LoVo (cell line): Measurements from ENCODE around the gene SPAG16.
A peak's percentile ranks its signal among the peaks of the same experiment; 100 is the strongest.
"Not testable (repeated sequence)": the region's sequence is repeated elsewhere in the genome, so short reads cannot be mapped to it uniquely, and the experiment has no call there.

Experiments used
- DNase-seq: peaks from one replicate; pipeline ENCODE4 v3.0.0-alpha.2; 2016; ENCODE audit warnings: low spot score

Gene SPAG16

DNA sequence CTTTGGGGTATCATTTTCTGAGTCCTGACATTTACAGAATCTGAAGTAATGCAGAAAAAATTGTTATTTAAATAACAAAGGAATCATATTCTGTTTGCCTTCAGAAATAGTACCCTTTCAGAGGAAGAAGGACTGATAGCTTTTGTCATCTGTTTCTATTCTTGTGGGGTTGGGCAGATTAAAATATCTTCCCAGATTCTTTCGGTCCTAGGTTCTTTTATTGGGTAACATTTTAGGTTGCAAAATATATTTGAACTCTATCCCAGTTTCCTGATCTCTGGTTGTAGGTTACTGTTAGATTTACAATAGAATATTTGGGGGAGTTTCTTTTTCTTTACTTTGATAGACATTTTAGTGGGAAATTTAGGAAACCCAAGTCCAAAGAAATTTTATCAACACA lies 550.5 kb downstream of the SPAG16 start:
- DNase-seq, result no peak

GRCh38 chr2:213846856-213847255 lies 562.6 kb downstream of the SPAG16 start:
- no peak for DNase-seq

GRCh38 chr2:213847316-213847715 lies 563.1 kb downstream of the SPAG16 start:
- DNase-seq, result no peak

DNA sequence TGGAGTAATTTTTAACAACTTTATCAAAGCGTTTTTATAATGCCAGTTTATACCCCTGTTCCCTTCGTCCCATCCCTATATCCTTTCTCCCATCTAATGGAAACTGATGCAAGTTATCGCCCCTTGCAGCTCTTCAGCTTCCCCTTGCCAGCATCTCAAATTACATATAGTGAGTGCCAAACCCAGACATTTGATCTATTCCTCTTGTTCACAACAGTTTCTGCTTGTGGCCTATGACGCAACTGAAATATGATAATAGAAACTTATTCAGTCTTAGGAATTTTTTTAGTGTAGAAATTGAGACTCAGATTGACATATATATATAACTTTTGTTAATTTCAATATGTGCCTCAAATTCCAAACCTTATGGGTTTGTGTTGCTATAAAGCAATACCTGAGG lies 564.4 kb downstream of the SPAG16 start:
- DNase-seq, result no peak

DNA sequence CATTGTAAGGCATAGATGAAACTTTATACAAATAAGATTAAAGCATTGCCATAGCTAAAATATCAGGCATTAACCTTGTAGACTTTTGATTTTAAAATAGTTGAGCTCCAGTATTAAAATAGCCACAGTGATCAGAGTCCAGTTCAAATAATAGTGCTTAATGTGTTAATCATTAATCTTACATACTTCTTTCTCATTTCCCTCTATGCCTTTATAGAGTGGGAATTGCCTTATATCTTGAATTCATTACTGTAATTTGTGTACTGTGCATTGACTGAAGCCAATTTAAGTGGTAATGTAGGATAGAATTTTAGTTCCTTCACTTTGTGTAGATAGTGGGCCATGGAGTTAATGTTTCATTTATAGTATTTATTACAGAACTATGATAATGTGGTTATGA lies 577.4 kb downstream of the SPAG16 start:
- DNase-seq, result no peak

- no peak for DNase-seq
Measured at GRCh38 chr2:213862407-213863076, 578.3 kb downstream of the SPAG16 start.

GRCh38 chr2:213863541-213863940 lies 579.3 kb downstream of the SPAG16 start:
- DNase-seq, result no peak

DNA sequence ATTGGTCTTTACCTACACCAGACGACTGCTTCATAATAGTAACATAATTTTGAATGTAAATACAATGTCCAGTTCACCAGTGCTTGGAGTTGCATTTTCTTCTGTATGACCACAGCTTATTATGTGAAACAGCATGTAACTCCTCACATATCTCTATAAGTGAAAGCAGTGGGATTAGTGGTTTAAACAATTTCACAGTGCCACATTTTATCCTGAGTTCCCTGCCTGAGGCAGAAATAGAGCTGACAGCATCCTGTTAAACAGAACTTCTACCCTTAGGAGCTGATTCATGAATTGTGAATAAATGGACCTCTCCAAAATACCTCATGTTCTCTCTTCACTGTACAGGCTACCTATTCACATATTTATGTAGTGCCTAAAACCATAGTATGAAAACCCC lies 584.3 kb downstream of the SPAG16 start:
- no peak for DNase-seq

DNA sequence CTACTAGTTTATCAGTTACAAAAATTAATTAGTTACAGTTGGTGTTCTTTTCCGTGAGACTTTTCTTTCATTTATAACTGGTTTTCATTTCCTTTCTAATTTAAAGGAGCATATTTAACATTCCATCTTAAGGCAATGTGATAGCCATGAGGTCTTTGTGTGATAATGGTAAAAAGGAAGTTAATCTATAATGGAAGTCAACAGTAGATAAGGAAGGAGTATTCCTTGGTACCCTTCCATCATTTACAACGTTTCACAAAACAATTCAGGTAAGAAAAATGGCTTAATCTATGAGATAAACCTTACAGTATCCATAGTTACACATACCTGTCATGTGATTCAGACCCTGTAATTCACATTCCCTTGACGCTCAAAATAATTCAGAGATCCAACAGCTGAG lies 601.2 kb downstream of the SPAG16 start:
- DNase-seq, result no peak

- no peak for DNase-seq
Measured at GRCh38 chr2:213914510-213914909, 630.2 kb downstream of the SPAG16 start.

- no peak for DNase-seq
Measured at GRCh38 chr2:213920014-213920413, 635.8 kb downstream of the SPAG16 start.

DNA sequence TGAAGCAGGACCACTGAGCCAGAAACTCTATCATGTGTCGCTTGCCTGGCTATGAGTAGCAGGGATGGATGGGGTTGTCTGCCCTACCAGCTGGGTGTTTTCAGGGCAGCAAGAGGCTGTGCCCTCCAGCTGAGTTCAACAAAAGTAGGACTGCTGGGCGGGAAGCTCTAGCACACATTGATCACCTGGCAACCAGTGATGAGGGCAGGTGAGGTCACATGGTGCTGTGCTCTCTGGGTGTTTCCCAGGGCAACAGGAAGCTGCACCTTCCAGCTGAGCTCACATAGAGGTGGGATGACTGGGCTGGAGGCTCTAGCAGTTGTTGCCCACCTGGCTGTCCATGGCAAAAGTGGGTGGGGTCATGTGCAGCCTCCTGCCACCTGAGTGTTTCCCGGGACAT lies 639.3 kb downstream of the SPAG16 start:
- DNase-seq, result no peak

DNA sequence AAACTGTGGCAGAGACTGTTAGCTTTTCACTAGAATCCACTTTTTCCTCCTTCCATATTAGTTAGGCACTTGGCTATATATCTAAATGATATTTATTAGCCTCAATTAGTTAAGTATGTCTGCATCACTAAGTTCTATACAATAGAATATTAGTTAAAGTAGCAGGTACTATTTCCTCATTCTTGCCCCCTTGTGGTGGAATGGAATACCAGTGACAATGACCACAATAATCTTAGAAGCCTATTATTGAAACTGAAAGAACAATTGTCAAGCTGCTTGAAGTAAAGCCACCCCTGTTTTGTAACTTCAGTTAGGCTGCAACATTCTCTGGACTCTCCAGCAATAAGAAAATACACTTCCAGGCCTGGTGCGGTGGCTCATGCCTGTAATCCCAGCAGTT lies 650.3 kb downstream of the SPAG16 start:
- DNase-seq, result peak; percentile 32

GRCh38 chr2:213958086-213958485 lies 673.8 kb downstream of the SPAG16 start:
- no peak for DNase-seq

DNA sequence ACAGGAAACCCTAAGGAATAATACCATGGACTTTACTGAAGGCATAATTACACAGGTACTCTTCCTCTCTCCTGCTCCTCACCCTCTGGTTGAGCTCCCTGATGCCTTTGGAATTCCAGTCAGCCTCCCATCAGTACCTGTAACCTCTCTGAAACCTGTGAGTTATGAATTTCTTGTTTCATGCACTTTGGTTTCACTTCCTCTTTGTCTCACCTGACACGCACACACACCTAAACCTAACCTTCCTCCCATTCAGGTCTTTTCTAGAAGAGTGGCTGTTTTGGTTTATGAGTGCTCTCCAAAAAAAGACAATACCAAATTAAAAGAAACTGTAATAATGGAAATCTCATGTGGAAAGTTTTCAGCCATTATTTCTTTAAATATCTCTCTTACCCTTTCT lies 675.3 kb downstream of the SPAG16 start:
- DNase-seq, result no peak

DNA sequence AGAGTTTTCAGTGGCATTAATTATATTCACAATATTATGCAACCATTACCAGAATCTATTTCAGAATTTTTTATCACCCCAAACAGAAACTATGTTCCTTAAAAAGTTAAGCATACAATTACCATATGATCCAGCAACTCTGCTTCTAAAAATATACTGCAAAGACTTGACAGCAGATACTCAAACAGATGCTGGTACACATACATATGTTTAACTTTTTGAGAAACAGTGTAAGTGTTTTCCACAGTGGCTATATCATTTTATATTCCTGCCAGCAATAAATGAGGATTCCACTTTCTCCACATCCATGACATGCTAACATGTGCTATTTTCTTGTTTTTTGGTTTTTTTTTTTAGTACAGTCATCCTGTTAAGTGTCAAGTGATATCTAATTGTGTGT lies 687.3 kb downstream of the SPAG16 start:
- no peak for DNase-seq

- no peak for DNase-seq
Measured at GRCh38 chr2:213980883-213981282, 696.6 kb downstream of the SPAG16 start.

DNA sequence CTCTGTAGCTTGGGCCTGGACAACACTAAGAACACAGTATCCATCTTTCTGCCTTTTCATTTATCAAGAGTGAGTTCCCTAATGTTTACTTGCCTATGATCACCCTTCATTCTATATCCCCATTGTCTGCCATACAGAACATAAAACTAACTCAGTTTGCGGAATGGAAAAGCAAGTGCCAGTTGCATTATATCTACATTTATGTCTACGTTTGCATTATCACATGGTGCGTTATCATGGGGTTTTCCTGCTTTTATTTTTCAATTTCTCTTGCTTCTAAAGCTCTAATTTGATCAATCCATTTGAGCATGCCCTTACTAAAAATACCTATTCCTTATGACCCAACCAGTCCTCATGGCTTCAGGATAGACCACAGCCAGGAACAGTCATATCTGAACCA lies 704.9 kb downstream of the SPAG16 start:
- no peak for DNase-seq

DNA sequence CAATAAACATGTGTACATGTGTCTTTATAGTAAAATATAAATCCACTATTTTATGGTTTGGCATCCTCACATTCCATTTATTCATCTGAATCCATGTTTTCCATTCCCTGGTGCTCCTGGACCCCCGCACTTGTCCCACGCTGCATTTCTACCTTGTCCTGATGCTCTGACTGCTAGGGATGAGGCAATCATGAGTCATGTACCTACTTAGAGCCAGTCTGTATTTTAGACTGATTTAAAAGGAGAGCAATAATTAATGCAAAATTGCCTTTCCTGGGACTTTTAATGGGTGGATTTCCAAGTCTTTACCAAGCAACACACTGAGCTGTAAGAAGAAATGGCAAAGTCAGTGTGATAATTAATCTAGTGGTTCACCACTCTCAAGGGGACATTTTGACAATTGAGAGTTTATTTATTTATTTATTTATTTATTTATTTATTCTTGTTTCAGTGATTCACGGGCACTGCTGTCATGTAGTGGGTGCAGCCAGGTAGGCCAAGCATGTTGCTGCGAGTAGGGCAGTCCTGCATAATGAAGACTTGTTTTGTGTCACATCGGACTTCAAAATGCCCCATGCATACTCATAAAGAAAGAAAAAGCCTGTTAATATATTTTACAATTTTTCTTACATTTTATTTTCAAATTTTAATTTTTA lies 707.3 kb downstream of the SPAG16 start:
- DNase-seq, result no peak

DNA sequence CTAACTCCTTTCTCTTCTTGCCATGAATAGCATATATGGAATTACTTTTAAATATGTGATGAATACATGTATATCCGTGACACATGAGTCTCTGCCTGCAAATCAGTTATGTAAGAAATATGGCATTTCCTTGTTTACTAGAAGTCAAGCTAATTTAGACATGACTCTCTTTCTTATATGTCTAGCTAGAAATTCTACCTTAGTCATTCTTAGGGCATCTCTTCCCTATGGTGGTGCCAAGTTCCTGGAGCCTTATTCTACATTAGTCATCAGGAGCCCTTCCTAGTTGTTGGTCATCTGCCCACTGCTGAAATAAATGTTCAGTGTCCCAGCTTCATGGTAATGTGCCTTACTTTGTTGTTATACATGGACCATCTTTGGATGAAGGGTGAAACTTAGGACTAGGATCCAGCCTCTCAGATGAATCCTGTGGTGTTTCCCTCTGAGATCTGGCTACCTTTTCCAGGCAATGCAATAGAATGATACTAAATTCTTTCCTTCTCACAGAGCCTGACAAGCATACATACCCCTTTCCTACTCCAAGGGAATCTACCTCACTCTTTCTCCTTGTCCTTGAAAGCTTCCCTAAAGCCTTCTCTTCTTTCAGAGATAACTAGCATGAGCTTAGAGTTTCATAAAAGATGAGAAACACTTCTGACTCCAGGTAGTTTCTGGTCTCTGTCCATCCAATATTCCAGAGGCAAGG lies 711.3 kb downstream of the SPAG16 start:
- DNase-seq, result peak; percentile 55

GRCh38 chr2:213998976-213999375 lies 714.7 kb downstream of the SPAG16 start:
- not testable (repeated sequence) for DNase-seq

DNA sequence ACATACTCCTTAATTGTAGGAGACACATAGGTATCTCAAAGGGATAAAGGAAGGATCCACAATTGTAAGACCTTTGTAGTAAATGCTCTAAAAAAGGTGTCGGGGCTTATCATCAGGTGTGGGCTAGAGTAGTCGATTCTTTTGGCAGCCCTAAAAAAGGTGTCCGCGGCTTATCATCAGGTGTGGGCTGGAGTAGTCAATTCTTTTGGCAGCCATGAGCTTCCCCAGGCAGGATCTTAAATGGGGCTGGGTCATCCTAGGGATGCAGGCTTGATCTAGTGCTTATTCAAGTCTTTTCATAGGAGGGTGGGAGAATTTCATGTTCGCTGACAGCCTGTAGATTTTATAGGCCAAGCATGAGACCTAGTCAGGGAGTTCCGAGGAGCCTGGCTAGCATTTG lies 720.2 kb downstream of the SPAG16 start:
- DNase-seq, result no peak

DNA sequence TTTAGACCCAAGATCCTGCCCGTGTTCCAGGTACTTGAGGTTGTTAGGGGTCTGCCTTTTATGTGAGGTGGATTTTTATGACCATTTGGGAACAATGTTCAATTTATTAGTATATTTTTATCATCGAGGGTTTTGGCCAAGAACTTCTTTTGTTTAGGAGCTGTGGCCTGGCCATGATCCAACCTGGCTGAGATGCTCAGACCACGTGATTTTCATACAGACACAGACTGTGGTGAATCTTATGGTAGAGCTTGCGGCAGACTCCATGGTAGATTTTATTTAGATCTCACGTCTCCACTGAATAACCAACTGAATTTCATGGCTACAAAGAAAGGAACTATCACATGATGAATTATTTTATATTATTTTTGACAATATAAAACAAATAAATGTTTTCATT lies 721.1 kb downstream of the SPAG16 start:
- no peak for DNase-seq
